ENCODE measurements around the gene SUMO3.

GRCh38 chr21:44816761-44817505, 929 bp downstream of the SUMO3 start:
- TF ChIP-seq ZNF570 (CRISPR knock-in tag; IDR thresholded peaks at IDR 0.05; ENCODE audit: borderline replicate concordance) = no peak
- no peak for TF ChIP-seq POLR2A (IDR thresholded peaks at IDR 0.05; ENCODE audit: insufficient read depth in 1 of 2, low read depth in 2 of 2, low read length in 2 of 2)
- TF ChIP-seq BHLHE40 (IDR thresholded peaks at IDR 0.05; ENCODE audit: low read length) = no peak
- TF ChIP-seq AKAP8 (CRISPR knock-in tag; IDR thresholded peaks at IDR 0.05) = no peak
- TF ChIP-seq CREM (IDR thresholded peaks at IDR 0.05) = no peak
- no peak for TF ChIP-seq CREM (CRISPR knock-in tag; IDR thresholded peaks at IDR 0.05)
